HG03571 (cell line): ENCODE data around the gene OR2S2.
"Not testable (repeated sequence)": the region's sequence is repeated elsewhere in the genome, so short reads cannot be mapped to it uniquely, and the experiment has no call there.

Source experiments
- ATAC-seq: cut with Tn5 transposase; IDR thresholded peaks from one replicate; pipeline ENCODE4 v1.9.1; 2021; ENCODE audit not compliant: unreplicated experiment

The OR2S2 gene

DNA sequence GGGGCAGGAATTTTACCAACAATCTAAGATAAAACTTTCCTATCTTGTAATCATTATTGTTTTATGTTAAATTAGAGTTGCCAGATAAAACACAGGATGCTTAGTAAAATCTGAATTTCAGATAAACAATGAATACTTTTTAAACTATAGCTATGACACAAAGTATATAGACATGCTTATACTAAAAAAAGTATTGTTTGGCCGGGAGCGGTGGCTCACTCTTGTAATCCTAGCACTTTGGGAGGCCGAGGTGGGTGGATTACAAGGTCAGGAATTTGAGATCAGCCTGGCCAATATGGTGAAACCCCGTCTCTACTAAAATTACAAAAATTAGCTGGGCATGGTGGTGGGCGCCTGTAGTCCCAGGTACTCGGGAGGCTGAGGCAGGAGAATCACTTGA is 23.9 kb downstream of the OR2S2 start:
- not testable (repeated sequence) for ATAC-seq

DNA sequence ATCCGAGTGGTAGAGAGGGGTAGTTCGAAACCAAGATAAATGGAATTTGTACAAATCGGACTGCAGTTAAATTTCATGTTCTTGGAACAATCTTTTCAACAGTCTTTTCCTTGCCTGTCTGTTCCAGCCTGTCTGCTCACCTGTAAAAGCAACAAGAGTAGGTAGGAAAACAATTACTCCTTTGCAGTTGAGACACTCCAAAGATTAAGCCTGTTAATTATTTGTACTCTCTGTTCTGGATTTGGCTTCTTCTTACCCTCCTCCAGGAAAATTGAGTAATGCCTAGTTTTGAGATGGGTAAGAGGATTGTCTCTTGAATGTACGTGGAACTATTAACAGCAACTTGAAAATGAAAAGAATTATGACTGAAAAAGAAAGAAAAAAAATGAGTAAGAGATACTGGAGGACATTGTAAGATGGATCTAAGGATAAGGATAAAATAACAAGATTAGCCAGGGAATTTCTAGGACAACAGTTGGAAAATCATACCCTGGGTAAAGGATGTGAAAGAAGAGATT is 24.3 kb downstream of the OR2S2 start:
- no peak for ATAC-seq

DNA sequence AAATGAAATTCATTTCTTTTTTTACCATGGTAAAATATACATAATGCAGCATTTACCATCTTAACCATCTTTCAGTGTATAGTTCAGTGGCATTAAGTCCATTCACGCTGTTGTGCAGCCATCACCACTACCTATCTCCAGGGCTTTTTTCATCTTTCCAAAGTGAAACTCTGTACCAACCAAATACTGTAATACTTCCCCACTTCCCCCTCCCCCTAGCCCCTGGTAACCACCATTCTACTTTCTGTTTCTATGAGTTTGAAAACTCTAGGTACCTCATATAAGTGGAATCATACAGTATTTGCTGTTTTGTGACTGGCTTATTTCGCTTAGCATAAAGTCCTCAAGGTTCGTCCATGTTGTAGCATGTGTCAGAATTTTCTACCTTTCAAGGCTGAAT is 25.2 kb downstream of the OR2S2 start:
- ATAC-seq: no peak

DNA sequence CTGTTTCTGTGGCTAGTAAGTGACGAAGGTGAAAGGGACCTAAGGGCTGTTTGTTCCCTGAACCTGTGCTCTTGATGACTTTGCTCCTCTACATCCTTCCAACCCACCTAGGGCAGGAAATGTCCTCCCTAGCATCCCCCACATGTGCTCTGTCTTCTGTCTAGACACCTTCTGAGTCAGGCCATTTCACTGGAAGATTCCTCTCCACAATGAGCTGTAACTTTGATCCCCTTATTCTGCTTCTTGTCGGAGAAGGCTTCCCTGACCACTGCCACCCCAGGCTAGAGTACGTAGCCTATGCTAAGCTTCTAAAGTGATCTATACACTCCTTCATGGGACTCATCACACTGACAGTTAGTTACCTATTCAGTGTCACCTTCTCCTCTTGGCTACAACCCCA is 27.0 kb downstream of the OR2S2 start:
- no peak for ATAC-seq

DNA sequence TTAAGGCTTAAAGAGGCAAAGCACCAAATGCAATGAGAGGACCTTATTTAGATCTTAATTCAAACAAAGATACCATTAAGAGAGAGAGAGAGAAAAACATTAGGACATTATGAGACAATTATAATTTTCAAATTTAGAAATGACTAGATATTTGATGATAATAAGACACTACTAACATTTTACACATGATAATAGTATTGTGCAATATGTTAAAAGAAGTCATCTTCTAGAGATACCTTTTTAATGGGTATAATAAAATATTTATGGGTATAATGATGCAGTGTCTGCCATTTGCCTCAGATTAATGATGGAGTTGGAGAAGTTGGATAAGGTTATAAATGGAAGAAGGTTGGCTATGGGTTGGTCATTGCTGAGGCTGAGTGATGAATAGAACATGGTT is 27.4 kb downstream of the OR2S2 start:
- no peak for ATAC-seq

DNA sequence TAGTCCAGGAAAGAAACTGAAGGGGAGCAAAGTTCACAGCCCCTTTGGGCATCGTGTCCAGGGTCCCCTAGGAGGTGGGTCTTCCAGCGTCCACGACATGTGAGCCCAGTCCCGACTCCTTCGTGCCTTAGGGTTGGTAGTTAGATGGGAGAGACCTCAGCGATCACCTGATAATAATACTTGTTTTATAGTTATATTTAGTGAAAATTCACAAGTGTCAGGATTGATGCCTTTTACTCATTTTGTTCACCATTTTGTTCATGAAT is 28.6 kb downstream of the OR2S2 start:
- ATAC-seq: no peak

DNA sequence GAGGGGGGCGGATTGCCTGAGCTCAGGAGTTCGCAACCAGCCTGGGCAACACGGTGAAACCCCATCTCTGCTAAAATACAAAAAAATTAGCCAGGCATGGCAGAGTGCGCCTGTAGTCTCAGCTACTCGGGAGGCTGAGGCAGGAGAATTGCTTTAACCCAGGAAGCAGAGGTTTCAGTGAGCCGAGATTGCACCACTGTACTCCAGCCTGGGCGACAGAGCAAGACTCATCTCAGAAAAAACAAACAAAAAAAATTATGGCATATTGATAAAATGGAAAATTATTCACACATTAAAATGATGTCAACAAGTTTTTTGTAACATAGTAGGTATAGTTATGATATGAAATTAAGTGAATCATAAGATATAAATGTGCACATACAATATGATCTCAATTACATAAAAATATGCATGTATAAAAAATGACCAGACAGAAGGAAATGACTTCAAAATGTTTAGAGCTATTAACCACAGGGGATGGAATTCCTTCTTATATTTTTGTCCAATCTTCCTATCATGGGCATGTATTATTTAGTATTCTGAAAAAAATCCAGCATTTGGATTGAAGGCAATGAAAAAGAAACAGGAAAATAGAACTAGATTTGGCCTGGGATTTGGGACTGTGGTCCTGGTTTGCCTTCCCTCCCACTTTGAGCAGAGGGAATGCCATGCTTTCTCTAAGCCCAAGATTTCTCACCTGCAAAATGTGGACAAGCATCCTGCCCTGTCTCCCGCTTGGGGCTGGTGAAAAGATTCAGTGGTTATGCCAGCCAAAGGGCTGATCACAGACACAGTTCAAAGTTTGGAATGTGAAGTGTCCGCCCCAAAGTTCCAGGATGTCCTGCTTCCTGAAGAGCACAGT is 29.1 kb downstream of the OR2S2 start:
- ATAC-seq: no peak

- no peak for ATAC-seq
Measured at GRCh38 chr9:35923927-35924763, 33.8 kb downstream of the OR2S2 start.

DNA sequence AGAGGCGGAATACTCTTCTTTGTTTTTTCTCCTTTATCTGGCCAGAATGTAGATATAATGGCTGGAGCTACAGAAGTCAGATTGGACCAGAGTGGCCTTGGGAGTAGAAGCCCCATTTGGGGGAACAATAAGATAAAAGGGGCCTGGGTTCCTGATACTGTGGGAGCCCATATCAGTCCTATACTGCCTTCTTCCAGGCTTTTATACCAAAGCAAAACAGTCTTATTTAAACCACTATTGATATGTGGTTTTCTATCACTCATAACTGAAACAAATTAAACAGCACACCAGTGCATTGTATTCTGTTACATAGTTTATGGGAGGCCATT is 34.4 kb downstream of the OR2S2 start:
- ATAC-seq: no peak

- ATAC-seq: no peak
Measured at GRCh38 chr9:35920051-35920620, 37.8 kb downstream of the OR2S2 start.

DNA sequence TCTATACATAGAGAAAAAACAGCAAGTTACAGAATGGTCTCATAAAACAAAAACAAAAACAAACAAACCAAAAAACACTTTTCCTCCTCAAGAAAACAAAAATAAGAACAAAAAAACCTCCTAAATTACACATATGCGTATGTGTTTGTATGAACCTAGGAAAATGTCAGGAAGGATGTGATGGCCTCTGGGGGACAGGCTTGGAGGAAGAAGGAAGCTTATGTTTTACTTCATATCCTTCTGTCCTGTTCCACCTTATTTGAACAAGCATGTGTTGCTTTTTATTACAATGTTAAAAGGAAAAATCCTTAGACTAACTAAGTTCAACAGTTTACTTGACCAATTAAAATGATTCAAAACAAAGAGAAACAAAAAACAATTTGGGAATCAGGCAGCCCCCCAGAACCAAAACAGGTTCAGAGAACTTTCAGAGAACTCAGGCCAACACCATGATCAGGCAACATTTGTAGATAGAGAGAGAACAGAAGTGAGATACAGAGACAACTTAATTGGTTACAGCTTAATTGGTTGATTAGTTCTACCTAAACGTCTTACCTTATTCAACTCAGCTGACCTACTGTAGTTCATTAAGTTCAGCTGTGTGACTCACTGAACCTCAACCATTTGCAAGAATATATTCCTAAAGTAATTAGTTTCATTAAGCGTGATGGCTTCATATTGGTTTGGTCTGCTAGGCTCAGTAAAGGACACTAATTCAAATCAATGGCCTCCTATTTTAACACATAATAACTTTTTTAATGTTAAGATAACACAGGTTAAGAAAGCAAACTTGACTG is 38.5 kb downstream of the OR2S2 start:
- no peak for ATAC-seq

GRCh38 chr9:35918780-35919179 is 39.2 kb downstream of the OR2S2 start:
- no peak for ATAC-seq

DNA sequence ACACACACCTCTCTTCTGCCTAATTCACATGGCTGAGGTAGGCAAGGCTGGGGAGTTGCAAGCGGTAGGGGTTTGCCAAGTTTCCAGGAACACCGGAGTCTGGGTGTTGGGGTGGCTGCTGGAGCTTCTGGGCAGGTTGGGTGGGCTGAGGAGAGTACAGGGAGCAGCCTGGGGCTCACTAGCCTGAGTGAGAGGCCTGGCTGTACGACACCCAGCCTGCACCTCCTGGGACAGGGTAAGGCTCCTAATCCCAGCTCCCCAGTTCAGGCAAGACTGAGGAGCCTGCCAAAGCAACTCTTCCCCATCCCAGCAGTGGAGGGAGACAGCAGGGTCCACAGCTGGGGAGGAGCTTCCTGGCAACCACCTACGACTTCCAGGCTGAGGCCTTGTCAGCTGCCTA is 40.7 kb downstream of the OR2S2 start:
- no peak for ATAC-seq

DNA sequence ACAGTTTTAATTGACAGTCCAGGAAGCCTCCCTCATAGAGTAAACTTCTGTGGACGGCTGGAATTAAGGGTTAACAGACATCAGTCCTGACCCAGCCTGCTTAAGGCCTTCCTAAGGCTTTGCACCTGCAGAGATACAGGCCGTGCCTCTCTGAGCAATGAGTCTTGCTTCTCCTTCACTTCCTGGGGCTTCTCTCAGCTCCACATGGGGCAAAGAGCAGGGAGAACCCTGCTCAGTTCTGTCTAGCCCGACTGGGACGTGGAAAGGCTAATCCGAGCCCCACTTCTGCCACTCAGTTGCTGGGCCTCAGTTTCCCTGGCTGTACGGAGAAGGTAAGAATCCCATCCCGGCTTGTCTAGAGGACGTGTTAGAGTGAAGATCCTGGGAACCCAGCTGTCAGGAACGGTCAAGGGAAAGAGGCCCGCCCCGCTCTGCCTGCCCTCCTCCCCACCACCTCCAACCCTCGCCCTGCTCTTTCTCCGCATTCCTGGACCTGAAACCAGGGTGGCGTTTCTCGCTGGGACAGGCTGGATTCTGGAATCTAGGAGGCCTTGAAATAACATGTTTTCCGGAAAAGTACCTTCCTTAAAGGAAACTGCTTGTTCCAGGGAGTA is 42.2 kb downstream of the OR2S2 start:
- ATAC-seq: no peak

GRCh38 chr9:35914301-35914807 is 43.6 kb downstream of the OR2S2 start:
- ATAC-seq: no peak

DNA sequence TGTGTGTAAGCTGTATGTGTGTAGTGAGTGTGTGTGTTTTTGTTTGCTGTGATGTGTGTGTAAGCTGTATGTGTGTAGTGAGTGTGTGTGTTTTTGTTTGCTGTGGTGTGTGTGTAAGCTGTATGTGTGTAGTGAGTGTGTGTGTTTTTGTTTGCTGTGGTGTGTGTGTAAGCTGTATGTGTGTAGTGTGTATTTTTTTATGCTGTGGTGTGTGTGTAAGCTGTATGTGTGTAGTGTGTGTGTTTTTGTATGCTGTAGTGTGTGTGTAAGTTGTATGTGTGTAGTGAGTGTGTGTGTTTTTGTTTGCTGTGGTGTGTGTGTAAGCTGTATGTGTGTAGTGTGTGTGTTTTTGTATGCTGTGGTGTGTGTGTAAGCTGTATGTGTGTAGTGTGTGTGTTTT is 44.5 kb downstream of the OR2S2 start:
- ATAC-seq: not testable (repeated sequence)

- ATAC-seq: no peak
Measured at GRCh38 chr9:35912791-35913400, 45.1 kb downstream of the OR2S2 start.

DNA sequence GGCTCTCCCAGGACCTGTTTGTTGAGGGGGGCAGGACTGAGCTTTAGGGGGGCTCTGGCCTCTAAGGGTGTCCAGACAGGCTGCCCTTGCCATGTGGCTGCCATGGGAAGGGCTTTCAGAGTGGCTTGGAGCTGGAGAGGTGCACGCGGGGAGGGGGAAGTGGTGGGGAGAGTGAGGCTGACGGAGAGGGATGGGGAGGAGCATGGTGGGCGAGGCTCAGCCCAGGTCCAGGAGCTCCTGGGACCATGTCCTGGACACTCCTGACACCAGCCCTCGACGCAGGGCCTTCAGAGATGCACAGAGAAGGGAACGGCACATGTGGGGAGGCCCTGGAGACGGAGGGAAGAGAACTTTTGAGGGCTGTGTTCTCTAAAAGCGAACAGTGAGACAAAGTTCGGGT is 46.3 kb downstream of the OR2S2 start:
- ATAC-seq: no peak

DNA sequence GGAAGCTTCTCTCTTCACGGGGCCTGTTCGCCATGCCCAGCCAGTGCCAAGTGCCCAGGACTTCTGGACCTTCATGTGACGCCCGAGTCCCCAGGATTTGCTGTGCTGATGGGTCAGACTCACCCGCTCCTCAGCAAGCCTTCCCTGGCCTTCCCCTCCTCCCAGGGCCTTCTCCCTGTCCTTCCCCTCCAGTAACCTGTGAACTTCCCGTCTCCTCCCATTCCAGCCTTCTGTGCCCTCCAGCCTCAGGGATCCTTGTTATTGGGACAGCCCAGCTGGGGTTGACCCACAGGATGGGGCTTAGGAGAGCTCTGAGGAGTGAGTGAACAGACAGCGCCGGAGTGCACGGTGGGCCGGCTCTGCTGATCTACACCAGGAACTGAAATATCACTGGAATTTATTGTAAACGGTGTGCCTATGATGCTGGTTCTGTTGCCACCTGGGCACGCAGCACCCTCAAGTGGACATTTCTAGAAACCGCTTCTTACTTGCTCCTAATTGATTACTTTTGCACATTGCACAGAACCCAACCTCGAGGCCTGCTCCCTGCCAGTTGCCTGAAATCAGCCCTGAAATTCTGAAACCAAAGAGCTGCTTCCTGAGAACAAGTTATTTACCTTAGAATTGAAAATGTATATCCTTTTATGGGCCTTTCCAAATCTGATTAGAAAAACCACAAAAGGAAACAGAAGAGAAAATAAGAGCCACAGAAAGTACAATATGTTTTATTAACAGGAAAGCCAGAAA is 47.2 kb downstream of the OR2S2 start:
- no peak for ATAC-seq
